ENCODE data around the gene COQ8A. TPM values are rescaled to one million over a fixed set of nuclear protein-coding genes. Genes with fewer than 3 reads are reported as not detected.

COQ8A gene
- total RNA-seq, 1 experiment from 2014 or later = 39.4 TPM

DNA sequence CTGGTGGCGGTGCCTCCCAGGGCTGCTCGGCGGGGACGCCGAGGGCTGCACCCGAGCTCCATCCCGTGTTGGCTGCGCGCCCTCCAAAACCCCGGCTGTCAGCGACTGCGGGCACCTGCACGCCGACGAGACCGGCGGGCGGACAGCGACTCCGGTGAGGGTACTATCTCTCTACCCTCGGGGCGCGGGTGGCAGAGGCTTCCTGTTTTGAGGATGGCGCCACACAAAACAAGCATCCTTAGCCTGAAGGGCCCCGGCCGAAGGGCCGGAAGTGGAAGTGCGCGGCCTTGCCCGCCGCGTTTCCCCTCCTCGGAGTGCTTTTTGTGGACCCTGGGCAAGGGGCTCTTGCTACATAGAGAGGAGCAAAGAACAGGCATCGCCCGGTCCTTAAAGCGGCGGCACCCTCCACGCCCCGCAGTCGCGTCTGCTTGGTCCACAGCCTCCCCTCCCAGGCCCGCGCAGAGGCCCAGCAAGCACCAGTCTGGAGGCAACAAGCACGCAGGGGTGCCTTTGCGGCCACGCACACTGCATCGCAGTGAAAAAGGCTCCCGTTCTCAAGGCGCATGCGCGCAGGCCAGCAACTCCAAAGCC lies 561 bp upstream of the COQ8A start:
- POLR2A ChIA-PET = no interaction called here
- TF ChIP-seq TEAD4 (CRISPR knock-in tag; IDR thresholded peaks at IDR 0.05) (0 out of 2 replicates have a peak, but pooled peaks have one; percentile 10), NR2C2 (CRISPR knock-in tag; IDR thresholded peaks at IDR 0.05) (no peak), EMX1 (CRISPR knock-in tag; IDR thresholded peaks at IDR 0.05) (no peak), TEAD1 (CRISPR knock-in tag; IDR thresholded peaks at IDR 0.05) (peak; percentile 69; the same call in 1 of the 2 replicates), ZSCAN18 (CRISPR knock-in tag; IDR thresholded peaks at IDR 0.05) (no peak), ATF3 (CRISPR knock-in tag; conservative IDR thresholded peaks at IDR 0.05) (0 out of 2 replicates have a peak, but pooled peaks have one; percentile 10), HMGA2 (CRISPR knock-in tag; IDR thresholded peaks at IDR 0.05) (0 out of 2 replicates have a peak, but pooled peaks have one; percentile 27), CREB1 (CRISPR knock-in tag; IDR thresholded peaks at IDR 0.05) (no peak), ZBTB43 (CRISPR knock-in tag; IDR thresholded peaks at IDR 0.05) (peak; percentile 55), PRDM15 (CRISPR knock-in tag; IDR thresholded peaks at IDR 0.05) (peak; percentile 39; the same call in 1 of the 2 replicates), CREM (CRISPR knock-in tag; IDR thresholded peaks at IDR 0.05) (peak; percentile 74), FOXP1 (CRISPR knock-in tag; IDR thresholded peaks at IDR 0.05; ENCODE audit: borderline replicate concordance) (peak; percentile 16), ETV6 (CRISPR knock-in tag; IDR thresholded peaks at IDR 0.05) (peak; percentile 71; the same call in 1 of the 2 replicates), ZNF138 (CRISPR knock-in tag; conservative IDR thresholded peaks at IDR 0.05) (no peak), JUN (CRISPR knock-in tag; IDR thresholded peaks at IDR 0.05) (no peak; the same call in 1 of the 2 replicates), ZNF512 (CRISPR knock-in tag; IDR thresholded peaks at IDR 0.05; ENCODE audit: borderline replicate concordance) (0 out of 2 replicates have a peak, but pooled peaks have one; percentile 31), ZNF219 (CRISPR knock-in tag; IDR thresholded peaks at IDR 0.05; ENCODE audit: borderline replicate concordance) (peak; percentile 80; the same call in 1 of the 2 replicates), ZNF281 (CRISPR knock-in tag; IDR thresholded peaks at IDR 0.05) (0 out of 2 replicates have a peak, but pooled peaks have one; percentile 13), NR1H2 (CRISPR knock-in tag; IDR thresholded peaks at IDR 0.05) (0 out of 2 replicates have a peak, but pooled peaks have one; percentile 34)
- TF ChIP-seq, protein P1, sequence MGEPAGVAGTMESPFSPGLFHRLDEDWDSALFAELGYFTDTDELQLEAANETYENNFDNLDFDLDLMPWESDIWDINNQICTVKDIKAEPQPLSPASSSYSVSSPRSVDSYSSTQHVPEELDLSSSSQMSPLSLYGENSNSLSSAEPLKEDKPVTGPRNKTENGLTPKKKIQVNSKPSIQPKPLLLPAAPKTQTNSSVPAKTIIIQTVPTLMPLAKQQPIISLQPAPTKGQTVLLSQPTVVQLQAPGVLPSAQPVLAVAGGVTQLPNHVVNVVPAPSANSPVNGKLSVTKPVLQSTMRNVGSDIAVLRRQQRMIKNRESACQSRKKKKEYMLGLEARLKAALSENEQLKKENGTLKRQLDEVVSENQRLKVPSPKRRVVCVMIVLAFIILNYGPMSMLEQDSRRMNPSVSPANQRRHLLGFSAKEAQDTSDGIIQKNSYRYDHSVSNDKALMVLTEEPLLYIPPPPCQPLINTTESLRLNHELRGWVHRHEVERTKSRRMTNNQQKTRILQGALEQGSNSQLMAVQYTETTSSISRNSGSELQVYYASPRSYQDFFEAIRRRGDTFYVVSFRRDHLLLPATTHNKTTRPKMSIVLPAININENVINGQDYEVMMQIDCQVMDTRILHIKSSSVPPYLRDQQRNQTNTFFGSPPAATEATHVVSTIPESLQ (CRISPR knock-in tag; IDR thresholded peaks at IDR 0.05) = 0 out of 2 replicates have a peak, but pooled peaks have one; percentile 8

More for the DNA sequence above, 561 bp upstream of the COQ8A start:
- CTCF ChIA-PET = interaction anchor here (0.7 to 1.6 kb wide), 5 partner anchors 21 to 392 kb away, joined by 3 to 9 read pairs (median 4); no protein-coding TSS in a partner anchor
- Mint-ChIP-seq H3K36me3 (peaks cover 6% of the 10 kb centered on the region), H3K4me3 (peak overlapping the region; percentile 82), H3K27me3 (ENCODE audit: low read depth) (peaks cover 7% of the 10 kb centered on the region), H3K4me1 (peaks cover 47% of the 10 kb centered on the region), H3K27ac (peak overlapping the region; percentile 80), H3K9me3 (peaks cover 14% of the 10 kb centered on the region)
- DNase-seq (ENCODE audit: low spot score) (no peak), ATAC-seq (peak; percentile 42)

Data from WTC11 (cell line).